Activated CD8-positive, alpha-beta memory T cell treated with anti-CD3 and anti-CD28 coated beads, Interleukin-2, amount 50 U/mL, for 4 hours (primary cell): ENCODE results near the gene NELL1.
"Not testable (repeated sequence)": the region's sequence is repeated elsewhere in the genome, so short reads cannot be mapped to it uniquely, and the experiment has no call there.

Source experiments
- DNase-seq: peaks from one replicate; pipeline ENCODE4 v3.0.0-alpha.2; 2020

The NELL1 gene

GRCh38 chr11:21122523-21122922 is 453.1 kb downstream of the NELL1 start:
- DNase-seq = no peak

- DNase-seq = no peak
Measured at GRCh38 chr11:21132146-21132720, 462.8 kb downstream of the NELL1 start.

- DNase-seq = no peak
Measured at GRCh38 chr11:21133244-21133643, 463.9 kb downstream of the NELL1 start.

- DNase-seq = no peak
Measured at GRCh38 chr11:21133722-21134121, 464.3 kb downstream of the NELL1 start.

GRCh38 chr11:21137803-21138202 is 468.4 kb downstream of the NELL1 start:
- DNase-seq = no peak

- not testable (repeated sequence) for DNase-seq
Measured at GRCh38 chr11:21141557-21141956, 472.2 kb downstream of the NELL1 start.

- DNase-seq = no peak
Measured at GRCh38 chr11:21142007-21142406, 472.6 kb downstream of the NELL1 start.

- DNase-seq = no peak
Measured at GRCh38 chr11:21144531-21144930, 475.1 kb downstream of the NELL1 start.

GRCh38 chr11:21148376-21148775 is 479.0 kb downstream of the NELL1 start:
- DNase-seq = no peak

- DNase-seq = no peak
Measured at GRCh38 chr11:21160140-21160539, 490.8 kb downstream of the NELL1 start.

- DNase-seq = no peak
Measured at GRCh38 chr11:21169639-21170038, 500.3 kb downstream of the NELL1 start.

- DNase-seq = no peak
Measured at GRCh38 chr11:21173476-21173875, 504.1 kb downstream of the NELL1 start.

GRCh38 chr11:21174781-21175180 is 505.4 kb downstream of the NELL1 start:
- DNase-seq = no peak

- DNase-seq = no peak
Measured at GRCh38 chr11:21177379-21177778, 508.0 kb downstream of the NELL1 start.

GRCh38 chr11:21179770-21180169 is 510.4 kb downstream of the NELL1 start:
- no peak for DNase-seq

- DNase-seq = no peak
Measured at GRCh38 chr11:21180182-21180581, 510.8 kb downstream of the NELL1 start.

GRCh38 chr11:21185959-21186358 is 516.6 kb downstream of the NELL1 start:
- no peak for DNase-seq

- no peak for DNase-seq
Measured at GRCh38 chr11:21190181-21190580, 520.8 kb downstream of the NELL1 start.

- DNase-seq = no peak
Measured at GRCh38 chr11:21195995-21196394, 526.6 kb downstream of the NELL1 start.

GRCh38 chr11:21198498-21198897 is 529.1 kb downstream of the NELL1 start:
- DNase-seq = no peak

GRCh38 chr11:21205205-21205604 is 535.8 kb downstream of the NELL1 start:
- no peak for DNase-seq

GRCh38 chr11:21225860-21226259 is 556.5 kb downstream of the NELL1 start:
- DNase-seq = no peak

GRCh38 chr11:21229224-21229623 is 559.8 kb downstream of the NELL1 start:
- DNase-seq = no peak

- DNase-seq = no peak
Measured at GRCh38 chr11:21250196-21250595, 580.8 kb downstream of the NELL1 start.

- DNase-seq = no peak
Measured at GRCh38 chr11:21254055-21254454, 584.7 kb downstream of the NELL1 start.

- no peak for DNase-seq
Measured at GRCh38 chr11:21254790-21255189, 585.4 kb downstream of the NELL1 start.
